ENCODE measurements around the gene PLXNA4.

The PLXNA4 gene

GRCh38 chr7:132161976-132162375 is 414.3 kb downstream of the PLXNA4 start:
- no peak for DNase-seq (ENCODE audit: extremely low read depth in 1 of 2, low read depth in 1 of 2)

GRCh38 chr7:132161533-132161915 is 414.7 kb downstream of the PLXNA4 start:
- DNase-seq (ENCODE audit: extremely low read depth in 1 of 2, low read depth in 1 of 2): no peak

GRCh38 chr7:132160611-132161532 is 415.4 kb downstream of the PLXNA4 start:
- no peak for DNase-seq (ENCODE audit: extremely low read depth in 1 of 2, low read depth in 1 of 2)

- no peak for DNase-seq (ENCODE audit: extremely low read depth in 1 of 2, low read depth in 1 of 2)
Observed at GRCh38 chr7:132158841-132159240, 417.4 kb downstream of the PLXNA4 start.

GRCh38 chr7:132158166-132158565 is 418.1 kb downstream of the PLXNA4 start:
- DNase-seq (ENCODE audit: extremely low read depth in 1 of 2, low read depth in 1 of 2): no peak

- DNase-seq (ENCODE audit: extremely low read depth in 1 of 2, low read depth in 1 of 2): no peak
Observed at GRCh38 chr7:132155715-132156114, 420.6 kb downstream of the PLXNA4 start.

- DNase-seq (ENCODE audit: extremely low read depth in 1 of 2, low read depth in 1 of 2): no peak
Observed at GRCh38 chr7:132154695-132155471, 421.4 kb downstream of the PLXNA4 start.

- no peak for DNase-seq (ENCODE audit: extremely low read depth in 1 of 2, low read depth in 1 of 2)
Observed at GRCh38 chr7:132154248-132154647, 422.0 kb downstream of the PLXNA4 start.

- no peak for DNase-seq (ENCODE audit: extremely low read depth in 1 of 2, low read depth in 1 of 2)
Observed at GRCh38 chr7:132152131-132152889, 424.0 kb downstream of the PLXNA4 start.

- DNase-seq (ENCODE audit: extremely low read depth in 1 of 2, low read depth in 1 of 2): no peak
Observed at GRCh38 chr7:132150711-132151110, 425.6 kb downstream of the PLXNA4 start.

GRCh38 chr7:132149436-132150304 is 426.6 kb downstream of the PLXNA4 start:
- DNase-seq (ENCODE audit: extremely low read depth in 1 of 2, low read depth in 1 of 2): no peak

- DNase-seq (ENCODE audit: extremely low read depth in 1 of 2, low read depth in 1 of 2): no peak
Observed at GRCh38 chr7:132148876-132149275, 427.4 kb downstream of the PLXNA4 start.

- no peak for DNase-seq (ENCODE audit: extremely low read depth in 1 of 2, low read depth in 1 of 2)
Observed at GRCh38 chr7:132145466-132145865, 430.8 kb downstream of the PLXNA4 start.

GRCh38 chr7:132145063-132145462 is 431.2 kb downstream of the PLXNA4 start:
- no peak for DNase-seq (ENCODE audit: extremely low read depth in 1 of 2, low read depth in 1 of 2)

- DNase-seq (ENCODE audit: extremely low read depth in 1 of 2, low read depth in 1 of 2): no peak
Observed at GRCh38 chr7:132142006-132142405, 434.3 kb downstream of the PLXNA4 start.

GRCh38 chr7:132141109-132141508 is 435.2 kb downstream of the PLXNA4 start:
- DNase-seq (ENCODE audit: extremely low read depth in 1 of 2, low read depth in 1 of 2): no peak

- no peak for DNase-seq (ENCODE audit: extremely low read depth in 1 of 2, low read depth in 1 of 2)
Observed at GRCh38 chr7:132140341-132140740, 435.9 kb downstream of the PLXNA4 start.

- no peak for DNase-seq (ENCODE audit: extremely low read depth in 1 of 2, low read depth in 1 of 2)
Observed at GRCh38 chr7:132138817-132139216, 437.5 kb downstream of the PLXNA4 start.

- DNase-seq (ENCODE audit: extremely low read depth in 1 of 2, low read depth in 1 of 2): no peak
Observed at GRCh38 chr7:132137681-132138080, 438.6 kb downstream of the PLXNA4 start.

- DNase-seq (ENCODE audit: extremely low read depth in 1 of 2, low read depth in 1 of 2): no peak
Observed at GRCh38 chr7:132135746-132136385, 440.4 kb downstream of the PLXNA4 start.

Measured in stimulated activated CD8-positive, alpha-beta memory T cell treated with anti-CD3 and anti-CD28 coated beads, Interleukin-7, amount 100 ng/mL, for 48 hours (primary cell).